ENCODE results near the gene SORCS3.
"Not testable (repeated sequence)": the region's sequence is repeated elsewhere in the genome, so short reads cannot be mapped to it uniquely, and the experiment has no call there.

DNA sequence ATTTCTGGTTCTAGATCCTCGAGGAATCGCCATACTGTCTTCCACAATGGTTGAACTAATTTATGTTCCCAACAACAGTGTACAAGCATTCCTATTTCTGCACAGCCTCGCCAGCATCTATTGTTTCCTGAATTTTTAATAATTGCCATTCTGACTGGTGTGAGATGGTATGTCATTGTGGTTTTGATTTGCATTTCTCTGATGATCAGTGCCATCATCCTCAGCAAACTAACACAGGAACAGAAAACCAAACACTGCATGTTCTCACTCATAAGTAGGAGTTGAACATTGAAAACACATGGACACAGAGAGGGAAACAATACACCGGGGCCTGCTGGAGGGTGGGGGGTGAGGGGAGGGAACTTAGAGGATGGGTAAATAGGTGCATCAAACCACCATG is 62.2 kb downstream of the SORCS3 start:
- TF ChIP-seq, protein P1, sequence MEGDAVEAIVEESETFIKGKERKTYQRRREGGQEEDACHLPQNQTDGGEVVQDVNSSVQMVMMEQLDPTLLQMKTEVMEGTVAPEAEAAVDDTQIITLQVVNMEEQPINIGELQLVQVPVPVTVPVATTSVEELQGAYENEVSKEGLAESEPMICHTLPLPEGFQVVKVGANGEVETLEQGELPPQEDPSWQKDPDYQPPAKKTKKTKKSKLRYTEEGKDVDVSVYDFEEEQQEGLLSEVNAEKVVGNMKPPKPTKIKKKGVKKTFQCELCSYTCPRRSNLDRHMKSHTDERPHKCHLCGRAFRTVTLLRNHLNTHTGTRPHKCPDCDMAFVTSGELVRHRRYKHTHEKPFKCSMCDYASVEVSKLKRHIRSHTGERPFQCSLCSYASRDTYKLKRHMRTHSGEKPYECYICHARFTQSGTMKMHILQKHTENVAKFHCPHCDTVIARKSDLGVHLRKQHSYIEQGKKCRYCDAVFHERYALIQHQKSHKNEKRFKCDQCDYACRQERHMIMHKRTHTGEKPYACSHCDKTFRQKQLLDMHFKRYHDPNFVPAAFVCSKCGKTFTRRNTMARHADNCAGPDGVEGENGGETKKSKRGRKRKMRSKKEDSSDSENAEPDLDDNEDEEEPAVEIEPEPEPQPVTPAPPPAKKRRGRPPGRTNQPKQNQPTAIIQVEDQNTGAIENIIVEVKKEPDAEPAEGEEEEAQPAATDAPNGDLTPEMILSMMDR (IDR thresholded peaks at IDR 0.05), result not testable (repeated sequence)
- TF ChIP-seq EZH2, EZH2phosphoT487 (IDR thresholded peaks at IDR 0.05): not testable (repeated sequence)

All from neural progenitor cell (in vitro differentiated cells).